ENCODE results near the gene PRR23C.

PRR23C gene

GRCh38 chr3:138995706-138996105, 49.0 kb downstream of the PRR23C start:
- ChIA-PET POLR2A (no interaction called here), CTCF (no interaction called here)
- TF ChIP-seq ARNT (IDR thresholded peaks at IDR 0.05), result no peak
- TF ChIP-seq FOXK2 (IDR thresholded peaks at IDR 0.05), result no peak
- no peak for TF ChIP-seq ZNF384 (IDR thresholded peaks at IDR 0.05)
- no peak for TF ChIP-seq L3MBTL2 (conservative IDR thresholded peaks at IDR 0.05)
- no peak for TF ChIP-seq TARDBP (IDR thresholded peaks at IDR 0.05)
- no peak for TF ChIP-seq BHLHE40 (IDR thresholded peaks at IDR 0.05; ENCODE audit: borderline replicate concordance)
- TF ChIP-seq HDGF (IDR thresholded peaks at IDR 0.05; ENCODE audit: borderline replicate concordance), result no peak
- TF ChIP-seq CTBP1 (IDR thresholded peaks at IDR 0.05; ENCODE audit: borderline replicate concordance), result no peak
- TF ChIP-seq LEF1 (IDR thresholded peaks at IDR 0.05; ENCODE audit: borderline replicate concordance), result no peak
- no peak for TF ChIP-seq PKNOX1 (IDR thresholded peaks at IDR 0.05)
- no peak for TF ChIP-seq FOXA1 (IDR thresholded peaks at IDR 0.05)
- TF ChIP-seq ELF4 (IDR thresholded peaks at IDR 0.05), result no peak
- TF ChIP-seq FOXM1 (IDR thresholded peaks at IDR 0.05; ENCODE audit: borderline replicate concordance), result no peak
- no peak for TF ChIP-seq SP1 (IDR thresholded peaks at IDR 0.05)
- no peak for TF ChIP-seq NFRKB (IDR thresholded peaks at IDR 0.05)
- no peak for DNase-seq (ENCODE audit: extremely low spot score)
